AG04449 (cell line): ENCODE data around the gene FAM53B.

Experiments
- CTCF ChIA-PET: fragments of 350-600 bp; formaldehyde crosslinking; extraction: SDS; loops from one replicate; lab custom pipeline; 2021; ENCODE audit warnings: antibody characterized with exemption; lab: Yijun Ruan, JAX
- POLR2A ChIA-PET: fragments of 400-600, 350-600 bp; formaldehyde crosslinking; extraction: SDS; loops from one replicate; lab custom pipeline; 2020; ENCODE audit warnings: antibody characterized with exemption, inconsistent platforms; lab: Yijun Ruan, JAX
- DNase-seq: peaks from one replicate; pipeline ENCODE4 v3.0.0-alpha.2; 2010; ENCODE audit warnings: low read depth, low spot score
- H3K4me3 ChIP-seq: 2 replicates; pipeline ENCODE4 v1.5.1; 2011; ENCODE audit warnings: low read depth, mild to moderate bottlenecking, control low read depth, low read length
- TF ChIP-seq, protein P1 (sequence below): IDR thresholded peaks from one replicate; pipeline ENCODE4 v1.5.1; 2011; ENCODE audit warnings: mild to moderate bottlenecking, moderate library complexity, low read length, control low read depth, inconsistent platforms; ENCODE audit not compliant: insufficient read depth; ENCODE audit errors: missing control alignments

FAM53B gene

DNA sequence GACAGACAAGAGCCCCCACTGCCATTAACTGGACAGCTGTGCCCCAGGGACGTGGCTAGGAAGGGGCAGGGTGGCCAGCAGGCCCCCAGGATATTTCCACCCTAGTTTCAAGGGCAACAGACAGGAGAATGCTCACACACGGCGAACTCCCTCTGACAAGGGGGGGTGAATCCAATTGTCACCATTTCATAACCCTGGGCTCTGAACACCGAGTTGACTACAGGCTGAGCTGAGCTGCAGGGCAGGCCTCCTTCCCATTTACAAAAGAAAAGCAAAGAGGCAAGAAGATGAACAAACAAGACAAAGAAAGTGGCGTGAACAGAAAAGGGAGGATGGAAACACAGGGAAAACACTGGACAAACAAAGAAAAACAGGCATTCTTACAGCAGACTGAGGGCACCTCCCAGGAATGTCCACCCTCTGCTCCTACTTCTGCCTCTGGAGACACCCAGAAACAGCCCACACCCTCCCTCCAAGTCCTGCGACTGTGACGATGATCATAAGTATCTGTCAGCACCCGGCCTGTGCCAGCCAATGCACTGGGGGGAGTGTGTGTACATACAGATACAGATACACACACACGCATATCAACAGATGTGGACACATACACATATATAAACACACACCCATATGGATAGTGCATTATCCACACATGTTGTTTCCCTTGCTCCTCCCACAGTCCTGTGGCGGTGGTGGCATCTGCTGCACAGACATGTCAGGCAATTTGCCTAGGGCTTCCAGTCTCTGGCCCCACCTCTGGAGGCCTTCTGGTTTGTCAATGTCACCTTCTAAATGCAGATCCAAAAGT is 66.2 kb downstream of the FAM53B start:
- POLR2A ChIA-PET = no interaction called here
- TF ChIP-seq, protein P1, sequence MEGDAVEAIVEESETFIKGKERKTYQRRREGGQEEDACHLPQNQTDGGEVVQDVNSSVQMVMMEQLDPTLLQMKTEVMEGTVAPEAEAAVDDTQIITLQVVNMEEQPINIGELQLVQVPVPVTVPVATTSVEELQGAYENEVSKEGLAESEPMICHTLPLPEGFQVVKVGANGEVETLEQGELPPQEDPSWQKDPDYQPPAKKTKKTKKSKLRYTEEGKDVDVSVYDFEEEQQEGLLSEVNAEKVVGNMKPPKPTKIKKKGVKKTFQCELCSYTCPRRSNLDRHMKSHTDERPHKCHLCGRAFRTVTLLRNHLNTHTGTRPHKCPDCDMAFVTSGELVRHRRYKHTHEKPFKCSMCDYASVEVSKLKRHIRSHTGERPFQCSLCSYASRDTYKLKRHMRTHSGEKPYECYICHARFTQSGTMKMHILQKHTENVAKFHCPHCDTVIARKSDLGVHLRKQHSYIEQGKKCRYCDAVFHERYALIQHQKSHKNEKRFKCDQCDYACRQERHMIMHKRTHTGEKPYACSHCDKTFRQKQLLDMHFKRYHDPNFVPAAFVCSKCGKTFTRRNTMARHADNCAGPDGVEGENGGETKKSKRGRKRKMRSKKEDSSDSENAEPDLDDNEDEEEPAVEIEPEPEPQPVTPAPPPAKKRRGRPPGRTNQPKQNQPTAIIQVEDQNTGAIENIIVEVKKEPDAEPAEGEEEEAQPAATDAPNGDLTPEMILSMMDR = no peak
- no peak for DNase-seq
- H3K4me3 ChIP-seq = no peak overlapping the region
- CTCF ChIA-PET = interaction anchor here (1.2 kb wide), 1 partner anchor 12 kb away, joined by 3 read pairs; no protein-coding TSS in a partner anchor

DNA sequence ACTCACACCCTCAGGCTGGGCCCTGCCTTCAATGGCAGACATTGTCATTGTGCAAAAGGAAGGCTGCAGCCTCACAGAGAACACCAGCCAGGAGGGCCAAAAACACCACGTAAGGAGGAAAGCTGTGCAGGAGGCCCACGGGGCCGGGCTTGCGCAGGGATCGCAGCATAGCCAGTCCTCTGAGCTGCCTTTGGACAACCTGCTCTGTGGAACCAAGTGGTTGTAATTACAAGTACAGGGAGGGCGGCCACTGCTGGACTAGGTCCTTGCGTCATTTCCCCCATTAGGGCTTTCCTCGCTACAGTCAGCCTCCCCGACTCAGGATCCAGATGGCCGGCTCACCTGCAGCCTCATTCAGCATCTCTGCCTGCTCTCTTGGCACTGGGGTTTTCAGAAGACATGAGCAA is 66.9 kb downstream of the FAM53B start:
- DNase-seq = no peak
- POLR2A ChIA-PET = no interaction called here
- TF ChIP-seq, protein P1 = no peak
- CTCF ChIA-PET = interaction anchor here (2.0 kb wide), 1 partner anchor 13 kb away, joined by 4 read pairs; no protein-coding TSS in a partner anchor
- no peak overlapping the region for H3K4me3 ChIP-seq

DNA sequence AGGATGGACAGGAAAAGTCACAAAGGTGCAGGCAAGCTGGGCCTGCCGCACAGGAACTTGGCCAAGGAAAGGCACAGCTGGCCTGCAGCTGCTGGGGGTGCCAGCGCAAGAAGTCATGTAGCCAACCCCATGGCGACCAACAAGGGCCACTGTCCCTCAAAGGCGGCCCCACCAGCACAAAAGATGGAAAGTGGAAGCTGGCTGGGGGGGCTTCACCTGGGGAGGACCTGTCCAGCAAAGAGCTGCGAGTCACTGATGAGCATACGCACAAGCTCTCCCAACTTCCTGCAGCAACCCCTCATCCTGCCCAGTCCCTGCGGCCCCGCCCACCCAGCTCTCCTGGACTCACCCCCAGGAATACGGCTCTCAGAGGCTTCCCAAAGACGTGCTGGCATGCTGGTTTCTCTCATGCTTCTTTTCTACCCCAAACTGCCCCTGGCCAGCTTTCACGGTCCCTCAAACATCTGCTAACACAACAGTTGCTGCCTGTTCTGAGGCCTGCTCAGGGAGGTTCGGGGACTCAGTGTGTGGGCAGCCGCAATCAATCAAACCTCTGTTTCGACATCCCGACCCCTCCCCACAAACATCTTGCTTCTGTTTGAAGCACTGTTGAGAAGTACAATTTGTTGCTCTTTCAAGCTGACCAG is 67.6 kb downstream of the FAM53B start:
- TF ChIP-seq, protein P1 = no peak
- POLR2A ChIA-PET = no interaction called here
- CTCF ChIA-PET = interaction anchor here (1.2 to 2.0 kb wide), 2 partner anchors 12 to 14 kb away, joined by 4 read pairs; no protein-coding TSS in a partner anchor

DNA sequence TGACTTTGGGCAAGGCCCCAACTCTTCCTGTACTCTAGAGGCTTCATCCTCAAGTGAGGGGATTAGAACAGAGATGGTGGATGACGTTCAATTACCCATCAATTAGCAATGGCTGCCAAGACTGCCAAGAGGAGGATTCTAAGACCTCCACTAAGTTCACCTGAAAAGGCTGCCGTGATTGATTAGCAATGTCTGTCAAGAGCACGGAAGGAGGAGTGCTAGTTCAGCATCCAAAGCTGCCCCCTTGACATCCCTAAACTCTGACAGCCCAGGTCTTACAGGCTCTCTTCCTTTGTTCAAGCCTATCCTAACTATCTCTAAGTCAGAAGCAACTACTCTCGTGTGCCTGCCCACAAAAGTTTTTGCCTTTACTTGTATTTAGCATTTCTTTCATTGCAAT is 68.4 kb downstream of the FAM53B start:
- no peak for DNase-seq
- POLR2A ChIA-PET = no interaction called here
- H3K4me3 ChIP-seq = no peak overlapping the region
- CTCF ChIA-PET = interaction anchor here (1.2 to 2.0 kb wide), 2 partner anchors 13 to 15 kb away, joined by 4 read pairs; no protein-coding TSS in a partner anchor
- TF ChIP-seq, protein P1 = no peak

More for the DNA sequence above, 67.6 kb downstream of the FAM53B start:
- no peak for DNase-seq
- H3K4me3 ChIP-seq = no peak overlapping the region

DNA sequence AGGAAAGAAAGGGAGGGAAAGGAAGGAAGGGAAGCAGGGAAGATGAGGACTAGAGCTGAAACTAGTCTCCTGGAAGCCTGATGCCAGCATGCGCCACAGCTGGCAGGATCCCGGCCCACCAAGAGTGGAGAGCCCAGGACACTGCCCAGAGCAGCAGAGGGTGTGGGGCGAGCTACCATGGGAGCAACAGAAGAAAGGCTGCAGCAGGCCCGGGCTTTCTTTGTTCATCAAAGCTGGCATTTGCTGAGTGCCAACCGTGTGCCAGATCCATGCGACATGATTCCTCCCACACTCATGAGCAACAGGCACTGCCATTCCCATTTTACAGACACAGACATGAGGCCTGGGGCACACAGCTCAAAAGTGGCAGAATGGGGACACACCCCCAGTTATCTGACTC is 68.9 kb downstream of the FAM53B start:
- TF ChIP-seq, protein P1 = no peak
- ChIA-PET POLR2A (no interaction called here), CTCF (interaction anchor here (2.0 kb wide), 1 partner anchor 15 kb away, joined by 4 read pairs; no protein-coding TSS in a partner anchor)
- H3K4me3 ChIP-seq = no peak overlapping the region
- DNase-seq = no peak

DNA sequence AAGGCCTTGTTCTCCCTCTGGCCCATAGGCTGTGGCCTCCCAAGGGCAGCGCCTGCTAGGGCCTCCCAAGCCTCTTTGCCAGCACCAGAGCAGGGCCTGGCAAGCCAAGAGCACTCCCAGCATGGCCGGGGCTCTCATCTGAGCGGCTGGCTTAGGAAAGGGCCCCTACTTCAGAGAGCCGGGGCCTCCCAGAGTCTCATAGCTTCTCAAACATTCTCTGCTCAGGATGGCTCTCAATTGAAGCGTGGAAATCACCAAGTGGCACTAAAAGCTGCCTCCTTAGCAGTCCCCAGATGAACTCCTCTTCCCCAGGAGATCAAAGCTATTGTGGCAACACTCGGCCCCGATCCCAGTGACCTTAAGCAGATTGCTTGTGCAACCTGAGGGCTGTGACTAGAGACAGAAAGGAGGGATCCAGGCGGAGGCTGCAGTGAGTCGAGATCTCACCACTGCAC is 69.4 kb downstream of the FAM53B start:
- no peak overlapping the region for H3K4me3 ChIP-seq
- no peak for DNase-seq
- CTCF ChIA-PET = no interaction called here
- TF ChIP-seq, protein P1 = no peak
- POLR2A ChIA-PET = no interaction called here
